Peyer's patch (tissue), 4 donors: ENCODE results near the gene TTLL10.

Experiments
- POLR2A ChIP-seq, 2 donors: fragments of 450-650 bp; IDR thresholded peaks; one replicate each; pipeline ENCODE4 v1.5.1; 2017; ENCODE audit warnings: antibody characterized with exemption in 2 of 2, mild to moderate bottlenecking in 2 of 2, moderate library complexity in 2 of 2
- TF ChIP-seq, protein P1 (sequence below), 6 experiments: fragments of 450-650 bp in 4 of 6; fragments of 200-600 bp in 2 of 6; sonication (generic) in 1 of 6; IDR thresholded peaks; one replicate each; pipeline ENCODE4 v1.5.1; 2017 to 2019; ENCODE audit warnings: antibody characterized with exemption in 6 of 6, mild to moderate bottlenecking in 3 of 6, moderate library complexity in 1 of 6

GRCh38 chr1:1177452-1178206 is 3.9 kb downstream of the TTLL10 start:
- TF ChIP-seq, protein P1, sequence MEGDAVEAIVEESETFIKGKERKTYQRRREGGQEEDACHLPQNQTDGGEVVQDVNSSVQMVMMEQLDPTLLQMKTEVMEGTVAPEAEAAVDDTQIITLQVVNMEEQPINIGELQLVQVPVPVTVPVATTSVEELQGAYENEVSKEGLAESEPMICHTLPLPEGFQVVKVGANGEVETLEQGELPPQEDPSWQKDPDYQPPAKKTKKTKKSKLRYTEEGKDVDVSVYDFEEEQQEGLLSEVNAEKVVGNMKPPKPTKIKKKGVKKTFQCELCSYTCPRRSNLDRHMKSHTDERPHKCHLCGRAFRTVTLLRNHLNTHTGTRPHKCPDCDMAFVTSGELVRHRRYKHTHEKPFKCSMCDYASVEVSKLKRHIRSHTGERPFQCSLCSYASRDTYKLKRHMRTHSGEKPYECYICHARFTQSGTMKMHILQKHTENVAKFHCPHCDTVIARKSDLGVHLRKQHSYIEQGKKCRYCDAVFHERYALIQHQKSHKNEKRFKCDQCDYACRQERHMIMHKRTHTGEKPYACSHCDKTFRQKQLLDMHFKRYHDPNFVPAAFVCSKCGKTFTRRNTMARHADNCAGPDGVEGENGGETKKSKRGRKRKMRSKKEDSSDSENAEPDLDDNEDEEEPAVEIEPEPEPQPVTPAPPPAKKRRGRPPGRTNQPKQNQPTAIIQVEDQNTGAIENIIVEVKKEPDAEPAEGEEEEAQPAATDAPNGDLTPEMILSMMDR (IDR thresholded peaks at IDR 0.05): no peak
- TF ChIP-seq POLR2A (IDR thresholded peaks at IDR 0.05): no peak
